ENCODE results near the gene TUBA4A. TPM values are rescaled to one million over a fixed set of nuclear protein-coding genes. Genes with fewer than 3 reads are reported as not detected.

TUBA4A gene
- total and polyA plus RNA-seq, 2 of the 4 experiments (the other 2 are of a cell fraction) = 21.9 to 35.6 TPM

- peak within 1 kb of the TSS; percentile 99 for H2AFZ ChIP-seq (replicated peaks; ENCODE audit: low read length, poor library complexity)
- BruUV-seq (replicated peaks) = no TSS peak
- H3K23ac ChIP-seq (ENCODE audit: low read depth, low read length) = peak within 1 kb of the TSS; percentile 87
- H3K56ac ChIP-seq (ENCODE audit: extremely low read depth, insufficient read depth, low read length) = peak within 1 kb of the TSS; percentile 78
- peak within 1 kb of the TSS; percentile 79 for H3K4me3 ChIP-seq (ENCODE audit: insufficient read depth, low read depth, low read length)
- H2BK5ac ChIP-seq (ENCODE audit: low read depth, low read length, poor library complexity, severe bottlenecking) = peak within 1 kb of the TSS; percentile 78
- peaks cover 5% of the 10 kb centered on the region for H3K4me1 ChIP-seq (ENCODE audit: control insufficient read depth, insufficient read depth, low read length)
- no peaks in the 10 kb centered on the region for H4K20me1 ChIP-seq (ENCODE audit: insufficient read depth, low read length)
- peak within 1 kb of the TSS; percentile 93 for H4K91ac ChIP-seq (ENCODE audit: insufficient read depth, low read depth, low read length)
- peak within 1 kb of the TSS; percentile 93 for H3K4me2 ChIP-seq (ENCODE audit: low read depth, low read length)
- peak within 1 kb of the TSS; percentile 25; the same call in 1 of the 3 replicates for H2BK15ac ChIP-seq (ENCODE audit: low read depth, low read length)
- H3K9me1 ChIP-seq (ENCODE audit: insufficient read depth, low read length) = peaks cover 8% of the 10 kb centered on the region; the same call in 1 of the 2 replicates
- WGBS, 2 experiments (ENCODE audit: extremely low coverage in 2 of 2, insufficient read length in 1 of 2) = 1% methylated on average over 49 of the region's 80 CpGs; no CpG with 5 or more reads in 1 of the 2 experiments
- ChIA-PET POLR2A (ENCODE audit: unreplicated experiment) (interaction anchor here (0.7 to 1.1 kb wide), 2 partner anchors 15 to 20 kb away, joined by 6 to 18 read pairs; no protein-coding TSS in a partner anchor), CTCF (interaction anchor here (1.3 kb wide), 1 partner anchor 66 kb away, joined by 8 read pairs; no protein-coding TSS in a partner anchor)
- H3K14ac ChIP-seq (replicated peaks; ENCODE audit: low read depth, low read length) = peak within 1 kb of the TSS; percentile 93
- H3K27ac ChIP-seq (ENCODE audit: insufficient read depth, low read length) = peak within 1 kb of the TSS; percentile 86
- no peaks in the 10 kb centered on the region for H3K27me3 ChIP-seq (ENCODE audit: control insufficient read depth, insufficient read depth, low read length)
- peaks cover 35% of the 10 kb centered on the region for H3K36me3 ChIP-seq (ENCODE audit: control insufficient read depth, insufficient read depth, low read length)
- H3K9ac ChIP-seq (ENCODE audit: low read depth, low read length) = peak within 1 kb of the TSS; percentile 82
- DNase-seq (peak; percentile 98), ATAC-seq (ENCODE audit: low read depth) (peak; percentile 99)
- H3K4ac ChIP-seq (ENCODE audit: low read depth, low read length) = peak within 1 kb of the TSS; percentile 93
- 0 out of 2 replicates have a peak within 1 kb of the TSS, but pooled peaks have one; percentile 51 for H2BK20ac ChIP-seq (ENCODE audit: low read depth, low read length)
- H3K79me1 ChIP-seq (ENCODE audit: low read depth in 1 of 2, low read length in 2 of 2) = peaks cover 46 to 55% of the 10 kb centered on the region in 2 experiments
- H4K8ac ChIP-seq (ENCODE audit: low read depth in 2 of 2, low read length in 2 of 2) = peak within 1 kb of the TSS; percentile 38 to 91
- peak within 1 kb of the TSS; percentile 36 for H3K18ac ChIP-seq (ENCODE audit: low read depth, low read length)
- peak within 1 kb of the TSS; percentile 67 for H4K5ac ChIP-seq (ENCODE audit: low read depth, low read length)
- peak within 1 kb of the TSS; percentile 82 for H2BK120ac ChIP-seq (ENCODE audit: low read depth, low read length)
- dilution Hi-C loops (cut with HindIII; ENCODE audit: low sequenced_read_pairs, unreplicated experiment) (no loop called here), in situ Hi-C loops (cut with MboI; ENCODE audit: low sequenced_read_pairs) (no loop called here), intact Hi-C loops (cut with micrococcal nuclease) (loop anchor here (1.0 to 2.0 kb wide), 2 partner anchors 59 to 65 kb away; no protein-coding TSS in a partner anchor)
- H2AK9ac ChIP-seq (replicated peaks; ENCODE audit: low read depth, low read length, poor library complexity) = peak within 1 kb of the TSS; percentile 98
- peak within 1 kb of the TSS; percentile 60 for H2AK5ac ChIP-seq (ENCODE audit: low read depth, low read length)
- no peaks in the 10 kb centered on the region for H3K9me3 ChIP-seq (ENCODE audit: control insufficient read depth, insufficient read depth, low read length)
- TF ChIP-seq MAZ (IDR thresholded peaks at IDR 0.05; ENCODE audit: borderline replicate concordance, low read depth, low read length) (peak; percentile 32; the same call in 1 of the 2 replicates), RAD21 (IDR thresholded peaks at IDR 0.05; ENCODE audit: low read length) (no peak), FOS (IDR thresholded peaks at IDR 0.05; ENCODE audit: low read depth, low read length) (peak; percentile 65; the same call in 1 of the 2 replicates), POLR2A (IDR thresholded peaks at IDR 0.05; ENCODE audit: low read depth, low read length) (peak; percentile 87), RFX5 (IDR thresholded peaks at IDR 0.05; ENCODE audit: low read depth, low read length) (no peak), CHD1 (IDR thresholded peaks at IDR 0.05; ENCODE audit: low read depth, low read length) (no peak), RCOR1 (IDR thresholded peaks at IDR 0.05; ENCODE audit: insufficient replicate concordance, low read length) (no peak), ELK1 (IDR thresholded peaks at IDR 0.05; ENCODE audit: borderline replicate concordance, low read depth, low read length) (no peak), NFE2L2 (IDR thresholded peaks at IDR 0.05; ENCODE audit: low read depth, low read length) (no peak), SMC3 (IDR thresholded peaks at IDR 0.05; ENCODE audit: low read depth, low read length) (0 out of 2 replicates have a peak, but pooled peaks have one; percentile 10), BHLHE40 (IDR thresholded peaks at IDR 0.05; ENCODE audit: low read depth, low read length) (no peak), MAFK (IDR thresholded peaks at IDR 0.05; ENCODE audit: low read depth, low read length) (no peak), MXI1 (IDR thresholded peaks at IDR 0.05; ENCODE audit: borderline replicate concordance, low read depth, low read length) (peak; percentile 27; the same call in 1 of the 2 replicates)
- TF ChIP-seq, protein P1, sequence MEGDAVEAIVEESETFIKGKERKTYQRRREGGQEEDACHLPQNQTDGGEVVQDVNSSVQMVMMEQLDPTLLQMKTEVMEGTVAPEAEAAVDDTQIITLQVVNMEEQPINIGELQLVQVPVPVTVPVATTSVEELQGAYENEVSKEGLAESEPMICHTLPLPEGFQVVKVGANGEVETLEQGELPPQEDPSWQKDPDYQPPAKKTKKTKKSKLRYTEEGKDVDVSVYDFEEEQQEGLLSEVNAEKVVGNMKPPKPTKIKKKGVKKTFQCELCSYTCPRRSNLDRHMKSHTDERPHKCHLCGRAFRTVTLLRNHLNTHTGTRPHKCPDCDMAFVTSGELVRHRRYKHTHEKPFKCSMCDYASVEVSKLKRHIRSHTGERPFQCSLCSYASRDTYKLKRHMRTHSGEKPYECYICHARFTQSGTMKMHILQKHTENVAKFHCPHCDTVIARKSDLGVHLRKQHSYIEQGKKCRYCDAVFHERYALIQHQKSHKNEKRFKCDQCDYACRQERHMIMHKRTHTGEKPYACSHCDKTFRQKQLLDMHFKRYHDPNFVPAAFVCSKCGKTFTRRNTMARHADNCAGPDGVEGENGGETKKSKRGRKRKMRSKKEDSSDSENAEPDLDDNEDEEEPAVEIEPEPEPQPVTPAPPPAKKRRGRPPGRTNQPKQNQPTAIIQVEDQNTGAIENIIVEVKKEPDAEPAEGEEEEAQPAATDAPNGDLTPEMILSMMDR (conservative IDR thresholded peaks at IDR 0.05; ENCODE audit: low read depth, low read length) = no peak
Observed at GRCh38 chr2:219229305-219230058, 24.2 kb downstream of the TUBA4A start, which contains the start of the genes ANKZF1 and ATG9A. TSS of gene ANKZF1 (plus strand) at chr2:219229806. CDS start at chr2:219230258, 452 bp downstream. TSS of gene ATG9A (minus strand) at chr2:219229636. CDS start at chr2:219228024, 1,612 bp downstream.

All from IMR-90 (cell line).